ENCODE results near the gene TRDMT1. TPM values are rescaled to one million over a fixed set of nuclear protein-coding genes. Genes with fewer than 3 reads are reported as not detected.

The TRDMT1 gene
- total RNA-seq, 2 donors from 2014 or later: 12.3 to 21.0 TPM

DNA sequence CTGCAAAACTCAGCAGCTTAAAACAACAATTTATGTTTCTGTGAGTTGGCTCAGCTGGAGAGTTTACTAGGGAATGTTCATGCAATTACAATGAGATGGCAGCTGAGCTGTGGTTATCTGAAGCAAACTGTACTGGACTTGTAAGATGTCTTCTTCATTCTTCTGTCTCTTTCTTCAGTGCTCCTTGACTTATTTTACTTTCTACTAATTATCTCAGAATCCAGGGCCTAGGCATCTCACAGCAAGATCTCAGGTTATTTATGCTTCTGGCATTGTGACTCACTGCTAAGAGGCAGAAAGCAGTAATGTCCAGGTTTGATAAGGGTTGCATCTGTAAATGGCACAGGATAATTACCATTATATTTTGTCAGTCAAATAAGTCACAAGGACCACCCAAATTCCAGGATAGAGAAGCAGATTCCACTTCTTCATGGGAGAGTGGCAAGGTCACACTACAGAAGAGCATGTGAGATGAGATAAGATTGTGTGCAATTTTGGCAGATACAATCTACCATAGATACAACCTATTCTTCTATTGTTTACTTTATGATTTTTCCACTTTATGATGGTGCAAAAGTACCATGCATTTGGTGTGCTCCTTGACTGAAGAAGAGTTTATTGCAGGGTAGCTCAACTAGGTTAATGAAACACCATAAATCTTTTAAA is 43.4 kb upstream of the TRDMT1 start:
- H3K9me3 ChIP-seq: no peaks in the 10 kb centered on the region
- no peaks in the 10 kb centered on the region for H3K36me3 ChIP-seq
- no peak overlapping the region for H3K4me3 ChIP-seq
- H3K4me1 ChIP-seq (ENCODE audit: control insufficient read depth in 1 of 2, low read depth in 2 of 2): peaks cover 5 to 13% of the 10 kb centered on the region in 2 donors
- no peaks in the 10 kb centered on the region for H3K27me3 ChIP-seq (replicated peaks; ENCODE audit: insufficient read depth)
- no peak overlapping the region for H3K27ac ChIP-seq
- DNase-seq (ENCODE audit: low spot score): no peak
- no peak for TF ChIP-seq CTCF (IDR thresholded peaks at IDR 0.05)
- ATAC-seq (ENCODE audit: insufficient number of reproducible peaks, low FRiP score, low read depth): no peak

DNA sequence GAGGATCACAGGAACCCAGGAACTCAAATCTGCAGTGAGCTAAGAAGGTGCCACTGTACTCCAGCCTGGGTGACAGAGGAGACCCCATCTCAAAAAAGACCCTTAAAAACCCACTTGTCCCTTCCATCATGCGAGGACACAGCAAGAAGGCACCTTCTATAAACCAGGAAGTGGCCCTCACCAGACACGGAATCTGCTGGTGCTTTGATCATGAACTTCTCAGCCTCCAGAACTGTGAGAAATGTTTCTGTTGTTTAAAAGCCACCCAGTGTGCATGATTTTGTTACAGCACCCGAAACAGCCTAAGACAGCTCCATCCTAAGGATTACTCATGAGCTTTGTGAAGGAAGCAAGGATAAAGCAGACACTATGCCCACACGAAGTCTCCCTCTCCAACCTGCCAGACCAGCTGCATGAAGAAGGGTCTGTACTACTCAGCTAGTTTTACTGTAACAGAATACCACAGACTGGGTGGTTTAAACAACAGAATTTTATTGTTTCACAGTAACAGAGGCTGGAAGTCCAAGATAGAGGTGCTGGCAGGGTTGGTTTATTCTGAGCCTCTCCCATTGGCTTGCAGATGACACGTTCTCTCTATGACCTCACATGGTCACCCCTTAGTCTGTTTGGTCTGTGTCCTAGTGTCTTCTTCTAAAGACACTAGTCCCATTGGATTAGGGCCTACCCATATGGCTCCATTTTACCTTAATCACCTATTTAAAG is 40.3 kb upstream of the TRDMT1 start:
- Histone ChIP-seq H3K4me3 (no peak overlapping the region), H3K9me3 (no peaks in the 10 kb centered on the region), H3K27me3 (replicated peaks; ENCODE audit: insufficient read depth) (no peaks in the 10 kb centered on the region), H3K36me3 (peaks cover 7% of the 10 kb centered on the region), H3K27ac (no peak overlapping the region), H3K4me1 (ENCODE audit: control insufficient read depth in 1 of 2, low read depth in 2 of 2) (peaks cover 5 to 32% of the 10 kb centered on the region in 2 donors)
- ATAC-seq (ENCODE audit: insufficient number of reproducible peaks, low FRiP score, low read depth) (no peak), DNase-seq (ENCODE audit: low spot score) (no peak)
- no peak for TF ChIP-seq CTCF (IDR thresholded peaks at IDR 0.05)

GRCh38 chr10:17240616-17241015 is 39.1 kb upstream of the TRDMT1 start:
- TF ChIP-seq CTCF (IDR thresholded peaks at IDR 0.05): no peak
- no peaks in the 10 kb centered on the region for H3K27me3 ChIP-seq (replicated peaks; ENCODE audit: insufficient read depth)

GRCh38 chr10:17240096-17240495 is 38.6 kb upstream of the TRDMT1 start:
- no peak for TF ChIP-seq CTCF (IDR thresholded peaks at IDR 0.05)
- Histone ChIP-seq H3K27me3 (replicated peaks; ENCODE audit: insufficient read depth) (no peaks in the 10 kb centered on the region), H3K27ac (peak overlapping the region; percentile 5 to 77), H3K9me3 (no peaks in the 10 kb centered on the region), H3K36me3 (peaks cover 21% of the 10 kb centered on the region), H3K4me3 (no peak overlapping the region), H3K4me1 (ENCODE audit: control insufficient read depth in 1 of 2, low read depth in 2 of 2) (peaks cover 10 to 49% of the 10 kb centered on the region in 2 donors)
- DNase-seq (ENCODE audit: low spot score): no peak
- no peak for ATAC-seq (ENCODE audit: insufficient number of reproducible peaks, low FRiP score, low read depth)

More at GRCh38 chr10:17240616-17241015, 39.1 kb upstream of the TRDMT1 start:
- no peak for DNase-seq (ENCODE audit: low spot score)
- H3K4me1 ChIP-seq (ENCODE audit: control insufficient read depth in 1 of 2, low read depth in 2 of 2): peaks cover 8 to 44% of the 10 kb centered on the region in 2 donors
- no peaks in the 10 kb centered on the region for H3K9me3 ChIP-seq
- no peak overlapping the region for H3K27ac ChIP-seq
- H3K36me3 ChIP-seq: peaks cover 17% of the 10 kb centered on the region
- ATAC-seq (ENCODE audit: insufficient number of reproducible peaks, low FRiP score, low read depth): no peak
- no peak overlapping the region for H3K4me3 ChIP-seq

DNA sequence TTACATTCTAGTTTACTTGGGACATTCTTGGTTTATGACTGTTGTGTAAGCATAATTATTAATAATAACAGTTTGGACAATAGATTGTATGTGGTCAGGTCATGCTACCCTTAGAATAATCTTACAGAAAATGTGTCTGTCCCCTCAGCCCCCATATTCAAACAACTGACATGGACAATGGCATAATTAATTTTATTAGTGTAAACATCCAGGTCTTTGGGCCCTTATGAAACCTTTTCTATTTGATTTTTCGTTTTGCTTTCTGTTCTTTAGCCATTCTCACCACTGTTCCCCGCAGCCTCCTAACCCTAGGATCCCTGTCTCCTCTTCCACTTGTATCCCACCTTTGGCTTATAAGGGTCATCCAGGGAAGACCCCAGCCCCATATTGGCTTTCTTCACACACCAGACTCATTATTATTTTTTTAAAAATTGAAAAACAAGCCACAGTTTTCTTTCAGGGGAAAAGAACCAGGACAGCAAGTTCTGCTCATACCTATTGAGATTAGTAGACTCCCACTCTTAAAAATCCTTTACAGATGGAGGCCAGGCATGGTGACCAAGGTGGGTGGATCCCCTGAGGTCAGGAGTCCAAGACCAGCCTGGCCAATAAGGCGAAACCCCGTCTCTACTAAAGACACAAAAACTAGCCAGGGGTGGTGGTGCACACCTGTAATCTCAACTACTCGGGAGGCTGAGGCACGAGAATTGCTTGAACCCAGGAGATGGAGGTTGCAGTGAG is 38.0 kb upstream of the TRDMT1 start:
- peaks cover 16 to 51% of the 10 kb centered on the region in 2 donors for H3K4me1 ChIP-seq (ENCODE audit: control insufficient read depth in 1 of 2, low read depth in 2 of 2)
- H3K36me3 ChIP-seq: peaks cover 27% of the 10 kb centered on the region
- ATAC-seq (ENCODE audit: insufficient number of reproducible peaks, low FRiP score, low read depth) (no peak), DNase-seq (ENCODE audit: low spot score) (no peak)
- no peak overlapping the region for H3K4me3 ChIP-seq
- TF ChIP-seq CTCF (IDR thresholded peaks at IDR 0.05): no peak
- H3K27me3 ChIP-seq (replicated peaks; ENCODE audit: insufficient read depth): no peaks in the 10 kb centered on the region
- no peaks in the 10 kb centered on the region for H3K9me3 ChIP-seq
- H3K27ac ChIP-seq: peak overlapping the region; percentile 52 to 77
